ENCODE data around the gene RSRC2.
"Not testable (repeated sequence)": the region's sequence is repeated elsewhere in the genome, so short reads cannot be mapped to it uniquely, and the experiment has no call there.

The RSRC2 gene

GRCh38 chr12:122520676-122521075, 6.1 kb downstream of the RSRC2 start:
- in situ Hi-C loops (cut with HindIII; ENCODE audit: low sequenced_read_pairs) = no loop called here

GRCh38 chr12:122519418-122519817, 7.3 kb downstream of the RSRC2 start:
- in situ Hi-C loops (cut with HindIII; ENCODE audit: low sequenced_read_pairs) = no loop called here

- in situ Hi-C loops (cut with HindIII; ENCODE audit: low sequenced_read_pairs) = no loop called here
Observed at GRCh38 chr12:122518908-122519307, 7.8 kb downstream of the RSRC2 start.

GRCh38 chr12:122517877-122518276, 8.9 kb downstream of the RSRC2 start:
- in situ Hi-C loops (cut with HindIII; ENCODE audit: low sequenced_read_pairs) = no loop called here

DNA sequence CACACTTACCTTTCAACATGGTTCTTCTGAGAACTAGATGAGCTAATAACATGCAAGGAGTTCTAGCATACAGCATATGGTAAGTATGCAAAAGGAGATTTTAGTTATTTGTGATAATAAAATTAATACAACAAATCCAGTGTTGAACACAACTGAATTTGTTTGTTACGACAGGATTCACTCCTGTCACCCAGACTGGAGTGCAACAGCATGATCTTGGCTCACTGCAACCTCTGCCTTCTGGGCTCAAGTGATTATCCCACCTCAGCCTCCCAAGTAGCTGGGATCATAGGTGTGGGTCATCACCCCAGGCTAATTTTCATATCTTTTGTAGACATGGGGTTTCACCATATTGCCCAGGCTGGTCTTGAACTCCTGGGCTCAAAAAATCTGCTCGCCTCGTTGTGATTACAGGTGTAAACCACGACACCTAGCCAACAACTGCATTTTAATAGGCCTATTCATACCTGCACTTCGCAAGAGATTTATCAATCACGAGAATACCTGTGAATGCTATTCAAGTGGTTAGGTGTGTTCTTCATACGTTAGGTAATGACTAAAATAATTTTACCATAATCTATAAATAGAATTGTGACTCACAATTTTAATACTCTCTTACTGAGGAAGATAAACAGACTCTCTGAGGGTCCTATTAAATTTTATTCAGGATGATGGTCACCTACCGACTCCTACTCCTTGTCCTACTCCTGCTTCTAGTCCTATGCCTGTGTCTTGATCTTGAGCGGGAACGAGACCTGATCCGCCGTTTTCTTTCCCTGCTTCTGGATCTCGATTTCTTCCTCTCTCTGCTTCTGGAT, 10.0 kb downstream of the RSRC2 start:
- in situ Hi-C loops (cut with HindIII; ENCODE audit: low sequenced_read_pairs) = no loop called here

- in situ Hi-C loops (cut with HindIII; ENCODE audit: low sequenced_read_pairs) = no loop called here
Observed at GRCh38 chr12:122515275-122515674, 11.5 kb downstream of the RSRC2 start.

GRCh38 chr12:122513660-122514059, 13.1 kb downstream of the RSRC2 start:
- in situ Hi-C loops (cut with HindIII; ENCODE audit: low sequenced_read_pairs) = no loop called here

DNA sequence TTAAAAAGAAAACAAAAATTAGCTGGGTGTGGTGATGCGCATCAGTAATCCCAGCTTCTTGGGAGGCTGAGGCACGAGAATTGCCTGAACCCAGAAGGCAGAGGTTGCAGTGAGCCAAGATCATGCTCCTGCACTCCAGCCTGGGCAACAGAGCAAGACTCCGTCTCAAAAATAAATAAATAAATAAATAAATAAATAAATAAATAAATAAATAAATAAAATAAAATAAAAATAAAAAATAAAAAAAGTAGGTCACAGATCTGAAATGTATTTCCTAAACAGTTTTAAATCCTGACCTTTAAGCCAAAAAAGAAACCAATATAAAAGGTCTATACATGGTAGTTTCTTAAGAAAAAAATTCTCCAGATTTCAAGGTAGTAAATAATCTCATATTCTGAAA, 13.7 kb downstream of the RSRC2 start:
- in situ Hi-C loops (cut with HindIII; ENCODE audit: low sequenced_read_pairs) = not testable (repeated sequence)

DNA sequence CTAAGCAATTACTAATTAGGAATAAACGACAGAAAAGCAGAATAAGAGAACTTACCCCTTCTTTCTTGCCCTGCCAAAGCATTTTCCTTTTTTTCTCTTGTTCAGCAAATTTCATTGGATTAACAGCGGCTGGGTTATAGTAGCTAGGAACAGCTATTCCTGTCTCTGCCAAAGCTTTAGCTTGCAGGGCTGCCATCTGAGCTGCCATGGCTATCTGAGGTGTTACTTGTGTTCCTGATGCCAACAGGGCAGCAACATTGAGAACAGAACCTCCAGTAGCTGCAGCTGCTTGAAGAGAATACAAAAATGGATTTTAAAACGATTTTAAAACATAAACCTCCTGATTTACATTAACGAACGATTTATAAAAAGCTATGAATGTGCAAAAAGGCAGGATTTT, 18.6 kb downstream of the RSRC2 start:
- in situ Hi-C loops (cut with HindIII; ENCODE audit: low sequenced_read_pairs) = no loop called here

DNA sequence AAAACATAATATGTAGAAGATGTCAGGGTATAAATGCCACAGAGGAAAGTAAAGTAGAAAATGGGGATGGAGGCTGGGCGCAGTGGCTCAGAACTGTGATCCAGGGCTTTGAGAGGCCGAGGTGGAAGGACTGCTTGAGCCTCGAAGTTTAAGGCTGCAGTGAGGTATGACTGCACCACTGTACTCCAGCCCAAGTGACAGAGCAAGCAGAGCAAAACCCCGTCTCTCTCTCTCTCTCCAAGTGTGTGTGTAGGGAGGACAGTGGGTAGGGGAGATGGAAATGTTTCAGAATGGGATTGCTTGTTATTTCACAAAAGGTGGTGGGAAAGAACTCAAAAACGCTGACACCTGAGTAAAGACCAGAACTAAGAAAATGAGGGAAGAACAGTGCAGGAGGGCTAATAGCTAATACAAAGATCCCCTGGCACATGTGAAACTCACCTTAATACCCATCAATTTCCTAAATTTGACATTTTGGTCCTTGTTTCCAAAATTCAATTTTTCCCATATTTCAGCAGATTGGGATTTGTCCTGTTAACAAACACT, 20.3 kb downstream of the RSRC2 start:
- in situ Hi-C loops (cut with HindIII; ENCODE audit: low sequenced_read_pairs) = no loop called here

- in situ Hi-C loops (cut with HindIII; ENCODE audit: low sequenced_read_pairs) = no loop called here
Observed at GRCh38 chr12:122505419-122506051, 21.2 kb downstream of the RSRC2 start.

- in situ Hi-C loops (cut with HindIII; ENCODE audit: low sequenced_read_pairs) = no loop called here
Observed at GRCh38 chr12:122503783-122504590, 22.7 kb downstream of the RSRC2 start.

- in situ Hi-C loops (cut with HindIII; ENCODE audit: low sequenced_read_pairs) = no loop called here
Observed at GRCh38 chr12:122503147-122503751, 23.5 kb downstream of the RSRC2 start.

DNA sequence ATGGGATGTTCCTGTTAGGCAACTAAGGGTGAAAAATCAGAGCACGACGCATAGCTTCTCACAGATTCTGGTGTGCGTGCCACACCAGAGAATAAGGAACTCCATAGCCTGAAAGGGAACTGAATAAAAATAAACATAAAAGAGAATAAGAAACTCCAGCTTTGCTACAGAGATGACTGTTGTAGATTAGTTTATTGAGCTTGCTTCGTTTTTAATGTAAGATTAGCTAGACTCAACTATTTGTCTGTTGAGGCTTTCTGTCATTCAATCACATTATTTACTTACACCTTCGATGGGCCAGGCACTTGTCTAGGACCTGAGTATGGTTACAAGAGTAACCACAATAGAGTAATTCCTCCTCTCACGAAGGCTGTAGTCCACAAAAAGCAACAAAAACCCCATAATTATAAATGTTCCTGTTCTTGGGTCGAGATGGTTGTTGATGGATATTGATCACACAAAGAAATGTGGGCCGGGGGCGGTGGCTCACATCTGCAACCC, 25.2 kb downstream of the RSRC2 start:
- in situ Hi-C loops (cut with HindIII; ENCODE audit: low sequenced_read_pairs) = no loop called here

DNA sequence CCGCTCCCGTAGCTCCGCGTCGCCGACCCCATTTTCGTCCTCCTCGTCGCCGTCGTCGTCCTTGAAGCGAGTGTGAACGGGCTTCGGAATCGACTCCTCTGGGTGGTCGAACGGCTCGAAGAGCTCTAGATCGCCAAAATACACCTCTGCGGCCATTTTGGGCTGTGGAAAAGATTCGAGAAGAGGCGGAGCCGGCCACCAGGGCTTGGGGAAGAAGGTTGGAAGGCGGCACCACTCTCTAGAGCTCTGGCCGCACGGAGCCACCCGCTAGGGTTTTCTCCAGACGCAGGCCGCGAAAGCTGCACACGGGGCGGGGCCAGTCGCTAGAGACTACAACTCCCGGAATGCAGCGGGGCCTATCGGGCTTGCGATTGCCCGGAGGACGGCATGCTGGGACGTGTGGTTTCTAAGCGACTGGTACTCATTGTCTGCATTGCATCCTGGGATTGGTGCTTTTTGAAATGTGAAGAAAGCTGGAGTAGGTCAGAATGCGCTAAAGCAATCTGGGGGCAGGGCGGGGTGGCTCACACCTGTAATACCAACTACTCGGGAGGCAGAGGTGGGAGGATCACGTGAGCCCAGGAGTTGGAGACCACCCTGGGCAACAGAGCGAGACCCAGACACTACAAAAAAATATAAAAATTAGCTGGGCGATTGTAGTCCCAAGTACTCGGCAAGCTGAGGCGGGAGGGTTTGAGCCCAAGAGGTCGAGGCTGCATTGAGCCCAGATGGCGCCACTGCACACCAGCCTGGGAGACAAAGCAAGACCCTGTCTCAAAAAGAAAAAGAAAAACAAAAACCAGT, 25.8 kb downstream of the RSRC2 start, which contains the start of gene ZCCHC8:
ZCCHC8 (minus strand) TSS at position 248 of the 804 bp plus-strand sequence; CDS start at position 156, 92 bp downstream.
- in situ Hi-C loops (cut with HindIII; ENCODE audit: low sequenced_read_pairs) = no loop called here

GRCh38 chr12:122499991-122500684, 26.6 kb downstream of the RSRC2 start:
- in situ Hi-C loops (cut with HindIII; ENCODE audit: low sequenced_read_pairs) = no loop called here

- in situ Hi-C loops (cut with HindIII; ENCODE audit: low sequenced_read_pairs) = no loop called here
Observed at GRCh38 chr12:122495258-122495657, 31.5 kb downstream of the RSRC2 start.

GRCh38 chr12:122493222-122493621, 33.5 kb downstream of the RSRC2 start:
- in situ Hi-C loops (cut with HindIII; ENCODE audit: low sequenced_read_pairs) = not testable (repeated sequence)

DNA sequence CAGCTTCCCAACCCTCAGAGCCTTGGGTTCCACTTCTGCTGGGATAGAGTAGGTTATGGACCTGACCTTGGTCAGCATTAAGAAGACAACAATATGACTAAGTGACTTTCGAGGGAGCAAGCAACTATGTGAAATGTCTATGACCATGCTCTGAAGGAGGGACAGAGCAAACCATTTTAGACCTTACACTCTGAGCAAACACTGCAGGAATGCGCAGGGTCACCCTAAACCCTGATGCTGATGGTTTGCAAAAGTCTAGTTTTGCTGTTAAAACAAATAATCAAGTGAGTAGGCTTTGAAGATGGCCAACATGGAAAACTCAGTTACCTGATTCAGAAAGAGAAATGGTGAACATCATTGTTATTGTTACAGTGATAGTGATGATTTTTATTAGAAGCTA, 34.7 kb downstream of the RSRC2 start:
- in situ Hi-C loops (cut with HindIII; ENCODE audit: low sequenced_read_pairs) = no loop called here

All from endothelial cell of hepatic sinusoid (primary cell).